ENCODE measurements around the gene BLOC1S3.

Gene BLOC1S3

GRCh38 chr19:45189971-45190370, 11.4 kb downstream of the BLOC1S3 start:
- no peak overlapping the region for H3K4me3 ChIP-seq (ENCODE audit: low read depth, low read length)
- TF ChIP-seq, protein P1, sequence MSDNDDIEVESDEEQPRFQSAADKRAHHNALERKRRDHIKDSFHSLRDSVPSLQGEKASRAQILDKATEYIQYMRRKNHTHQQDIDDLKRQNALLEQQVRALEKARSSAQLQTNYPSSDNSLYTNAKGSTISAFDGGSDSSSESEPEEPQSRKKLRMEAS (IDR thresholded peaks at IDR 0.05; ENCODE audit: low read depth, low read length): no peak
- TF ChIP-seq, protein P2, sequence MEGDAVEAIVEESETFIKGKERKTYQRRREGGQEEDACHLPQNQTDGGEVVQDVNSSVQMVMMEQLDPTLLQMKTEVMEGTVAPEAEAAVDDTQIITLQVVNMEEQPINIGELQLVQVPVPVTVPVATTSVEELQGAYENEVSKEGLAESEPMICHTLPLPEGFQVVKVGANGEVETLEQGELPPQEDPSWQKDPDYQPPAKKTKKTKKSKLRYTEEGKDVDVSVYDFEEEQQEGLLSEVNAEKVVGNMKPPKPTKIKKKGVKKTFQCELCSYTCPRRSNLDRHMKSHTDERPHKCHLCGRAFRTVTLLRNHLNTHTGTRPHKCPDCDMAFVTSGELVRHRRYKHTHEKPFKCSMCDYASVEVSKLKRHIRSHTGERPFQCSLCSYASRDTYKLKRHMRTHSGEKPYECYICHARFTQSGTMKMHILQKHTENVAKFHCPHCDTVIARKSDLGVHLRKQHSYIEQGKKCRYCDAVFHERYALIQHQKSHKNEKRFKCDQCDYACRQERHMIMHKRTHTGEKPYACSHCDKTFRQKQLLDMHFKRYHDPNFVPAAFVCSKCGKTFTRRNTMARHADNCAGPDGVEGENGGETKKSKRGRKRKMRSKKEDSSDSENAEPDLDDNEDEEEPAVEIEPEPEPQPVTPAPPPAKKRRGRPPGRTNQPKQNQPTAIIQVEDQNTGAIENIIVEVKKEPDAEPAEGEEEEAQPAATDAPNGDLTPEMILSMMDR (IDR thresholded peaks at IDR 0.05; ENCODE audit: low read depth, low read length): no peak
- TF ChIP-seq POLR2A (IDR thresholded peaks at IDR 0.05; ENCODE audit: extremely low read depth, insufficient read length) (no peak), MYC (IDR thresholded peaks at IDR 0.05; ENCODE audit: low read depth, low read length) (no peak)
- DNase-seq (ENCODE audit: low read depth): no peak

DNA sequence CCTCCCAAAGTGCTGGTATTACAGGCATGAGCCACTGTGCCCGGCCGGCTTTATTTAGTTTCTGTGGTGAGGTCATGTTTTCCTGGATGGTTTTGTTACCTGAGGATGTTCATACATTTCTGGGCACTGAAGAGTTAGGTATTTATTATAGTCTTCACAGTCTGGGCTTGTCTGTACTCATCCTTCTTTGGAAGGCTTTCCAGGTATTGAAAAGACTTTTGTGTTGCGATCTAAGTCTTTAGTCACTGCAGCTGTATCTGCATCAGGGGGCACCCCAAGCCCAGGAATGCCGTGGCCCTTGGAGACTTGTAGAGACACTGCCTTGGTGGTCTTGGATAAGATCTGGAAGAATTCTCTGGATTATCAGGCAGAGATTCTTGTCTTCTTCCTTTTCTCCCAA, 12.8 kb downstream of the BLOC1S3 start:
- TF ChIP-seq, protein P2 (IDR thresholded peaks at IDR 0.05; ENCODE audit: low read depth, low read length): no peak
- TF ChIP-seq MYC (IDR thresholded peaks at IDR 0.05; ENCODE audit: low read depth, low read length) (no peak), POLR2A (IDR thresholded peaks at IDR 0.05; ENCODE audit: extremely low read depth, insufficient read length) (no peak)
- TF ChIP-seq, protein P1 (IDR thresholded peaks at IDR 0.05; ENCODE audit: low read depth, low read length): no peak
- no peak overlapping the region for H3K4me3 ChIP-seq (ENCODE audit: low read depth, low read length)
- DNase-seq (ENCODE audit: low read depth): no peak

- H3K4me3 ChIP-seq (ENCODE audit: low read depth, low read length): no peak overlapping the region
- TF ChIP-seq, protein P1 (IDR thresholded peaks at IDR 0.05; ENCODE audit: low read depth, low read length): no peak
- no peak for TF ChIP-seq POLR2A (IDR thresholded peaks at IDR 0.05; ENCODE audit: extremely low read depth, insufficient read length)
- TF ChIP-seq, protein P2 (IDR thresholded peaks at IDR 0.05; ENCODE audit: low read depth, low read length): no peak
- TF ChIP-seq MYC (IDR thresholded peaks at IDR 0.05; ENCODE audit: low read depth, low read length): no peak
- no peak for DNase-seq (ENCODE audit: low read depth)
Measured at GRCh38 chr19:45195764-45196163, 17.2 kb downstream of the BLOC1S3 start.

DNA sequence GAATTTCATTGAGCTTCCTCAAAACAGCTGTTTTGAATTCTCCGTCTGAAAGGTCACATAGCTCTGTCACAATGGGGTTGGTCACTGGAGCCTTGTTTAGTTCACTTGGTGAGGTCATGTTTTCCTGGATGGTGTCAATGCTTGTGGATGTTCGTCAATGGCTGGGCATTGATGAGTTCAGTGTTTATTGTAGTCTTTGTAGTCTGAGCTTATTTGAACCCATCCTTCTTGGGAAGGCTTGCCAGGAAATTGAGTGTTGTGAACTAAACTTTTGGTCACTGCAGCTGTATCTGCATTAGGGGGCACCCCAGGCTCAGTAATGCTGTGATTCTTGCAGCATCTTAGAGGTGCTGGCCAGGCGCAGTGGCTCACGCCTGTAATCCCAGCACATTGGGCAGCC, 22.0 kb downstream of the BLOC1S3 start:
- H3K4me3 ChIP-seq (ENCODE audit: low read depth, low read length): no peak overlapping the region
- peak; percentile 37 for DNase-seq (ENCODE audit: low read depth)
- TF ChIP-seq MYC (IDR thresholded peaks at IDR 0.05; ENCODE audit: low read depth, low read length) (no peak), POLR2A (IDR thresholded peaks at IDR 0.05; ENCODE audit: extremely low read depth, insufficient read length) (no peak)
- TF ChIP-seq, protein P1 (IDR thresholded peaks at IDR 0.05; ENCODE audit: low read depth, low read length): no peak
- TF ChIP-seq, protein P2 (IDR thresholded peaks at IDR 0.05; ENCODE audit: low read depth, low read length): no peak

DNA sequence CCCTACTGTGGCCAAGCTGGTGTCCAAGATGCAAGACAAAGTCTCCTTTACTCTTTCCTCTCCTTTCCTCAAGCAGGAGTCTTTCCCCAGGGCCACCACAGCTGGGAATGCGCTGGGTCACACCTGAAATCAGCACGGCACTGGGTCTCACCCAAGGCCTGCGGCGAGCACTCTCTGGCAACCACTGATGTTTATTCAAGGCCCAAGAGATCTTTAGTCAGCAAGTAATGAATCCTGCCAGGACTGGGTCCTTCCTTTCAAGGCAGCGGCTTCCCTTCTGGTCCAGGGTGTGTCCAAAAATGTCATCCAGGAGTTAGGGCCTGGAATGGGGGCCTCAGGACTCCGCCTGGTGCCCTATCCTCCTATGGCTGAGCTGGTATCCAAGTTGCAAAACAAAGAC, 24.1 kb downstream of the BLOC1S3 start:
- TF ChIP-seq MYC (IDR thresholded peaks at IDR 0.05; ENCODE audit: low read depth, low read length): no peak
- TF ChIP-seq POLR2A (IDR thresholded peaks at IDR 0.05; ENCODE audit: extremely low read depth, insufficient read length): no peak
- TF ChIP-seq, protein P1 (IDR thresholded peaks at IDR 0.05; ENCODE audit: low read depth, low read length): no peak
- TF ChIP-seq, protein P2 (IDR thresholded peaks at IDR 0.05; ENCODE audit: low read depth, low read length): no peak
- no peak overlapping the region for H3K4me3 ChIP-seq (ENCODE audit: low read depth, low read length)
- no peak for DNase-seq (ENCODE audit: low read depth)

DNA sequence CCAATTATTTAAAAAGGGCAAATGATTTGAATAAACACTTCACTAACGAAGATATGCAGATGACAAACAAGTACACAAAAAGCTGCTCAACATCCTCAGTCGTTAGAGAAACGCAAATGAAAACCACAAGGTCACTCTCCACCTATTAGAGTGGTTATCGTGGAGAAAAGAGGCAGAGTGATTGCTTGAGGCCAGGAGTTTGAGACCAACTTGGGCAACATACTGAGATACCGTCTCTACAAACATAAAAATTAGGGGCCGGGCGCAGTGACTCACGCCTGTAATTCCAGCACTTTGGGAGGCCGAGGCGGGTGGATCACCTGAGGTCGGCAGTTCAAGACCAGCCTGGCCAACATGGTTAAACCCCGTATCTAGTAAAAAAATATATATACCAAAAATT, 27.2 kb downstream of the BLOC1S3 start:
- TF ChIP-seq, protein P2 (IDR thresholded peaks at IDR 0.05; ENCODE audit: low read depth, low read length): no peak
- TF ChIP-seq MYC (IDR thresholded peaks at IDR 0.05; ENCODE audit: low read depth, low read length): no peak
- no peak for TF ChIP-seq POLR2A (IDR thresholded peaks at IDR 0.05; ENCODE audit: extremely low read depth, insufficient read length)
- TF ChIP-seq, protein P1 (IDR thresholded peaks at IDR 0.05; ENCODE audit: low read depth, low read length): no peak
- no peak for DNase-seq (ENCODE audit: low read depth)

More for the DNA sequence above, 27.2 kb downstream of the BLOC1S3 start:
- no peak overlapping the region for H3K4me3 ChIP-seq (ENCODE audit: low read depth, low read length)

All from NB4 (cell line).